A549 (cell line): ENCODE data around the gene RNMT. TPM values are rescaled to one million over a fixed set of nuclear protein-coding genes. Genes with fewer than 3 reads are reported as not detected.

Experiments
- ATAC-seq, 2 experiments: fragments of 200-7000 bp in 1 of 2; fragments of >200 bp in 1 of 2; cut with Nextera tagmentation in 1 of 2; cut with Tn5 transposase in 1 of 2; 3 replicates each; pipeline versions ENCODE4 v1.8.0 to v1.9.1; 2018 to 2020; ENCODE audit warnings: mild to moderate bottlenecking in 1 of 2, moderate library complexity in 1 of 2
- CTCF ChIA-PET: fragments of 300-600 bp; sonication (Branson Sonifier 250); formaldehyde crosslinking; extraction: SDS; loops from one replicate; lab custom pipeline; 2021; ENCODE audit warnings: antibody characterized with exemption, inconsistent platforms; lab: Yijun Ruan, JAX
- POLR2A ChIA-PET: fragments of 350-600 bp; formaldehyde crosslinking; extraction: SDS; loops from one replicate; lab custom pipeline; 2021; ENCODE audit warnings: antibody characterized with exemption, inconsistent platforms; lab: Yijun Ruan, JAX
- DNase-seq, 2 experiments: peaks; one replicate each; pipeline versions ENCODE4 v3.0.0 to v3.0.0-alpha.2; 2011 to 2016; ENCODE audit warnings: low read depth in 1 of 2, low spot score in 1 of 2
- FAIRE-seq: peaks from 2 replicates; lab custom pipeline; 2011; peaks lifted over from hg19 to GRCh38; lab: Jason Lieb, UNC
- H3K27ac ChIP-seq, 2 experiments: fragments of >200 bp; sonication (Bioruptor Twin); formaldehyde crosslinking; 3 replicates each; pipeline ENCODE4 v1.5.1; 2016 to 2017
- H3K4me1 ChIP-seq: fragments of >200 bp; sonication (Bioruptor Twin); formaldehyde crosslinking; 3 replicates; pipeline ENCODE4 v1.6.1; 2016
- H3K4me2 ChIP-seq: fragments of >200 bp; sonication (Bioruptor Twin); formaldehyde crosslinking; 3 replicates; pipeline ENCODE4 v1.6.1; 2016
- H3K4me3 ChIP-seq: fragments of >200 bp; sonication (Bioruptor Twin); formaldehyde crosslinking; 3 replicates; pipeline ENCODE4 v1.5.1; 2016
- H3K9me3 ChIP-seq: fragments of >200 bp; sonication (Bioruptor Twin); formaldehyde crosslinking; 3 replicates; pipeline ENCODE4 v1.6.1; 2016
- ATOH8 ChIP-seq: fragments of 250-450 bp; sonication (Bioruptor Pico); IDR thresholded peaks from 2 replicates; pipeline ENCODE4 v1.5.0; 2020; ENCODE audit warnings: low read depth, mild to moderate bottlenecking, moderate library complexity
- BCL3 ChIP-seq: fragments of >200 bp; sonication (Bioruptor Twin); formaldehyde crosslinking; IDR thresholded peaks from 3 replicates; pipeline ENCODE4 v1.6.1; 2016
- CBX2 ChIP-seq: fragments of 200-600 bp; sonication (generic); IDR thresholded peaks from 2 replicates; pipeline ENCODE4 v1.6.1; 2016; ENCODE audit warnings: low read depth, mild to moderate bottlenecking, borderline replicate concordance
- CEBPB ChIP-seq, 2 experiments: fragments of >200 bp in 1 of 2; sonication (Bioruptor Twin) in 1 of 2; formaldehyde crosslinking in 1 of 2; IDR thresholded peaks; 2 replicates each; pipeline ENCODE4 v1.6.1; 2012 to 2016
- CHD2 ChIP-seq: fragments of 150-350 bp; IDR thresholded peaks from 2 replicates; pipeline ENCODE4 v1.6.1; 2014; ENCODE audit warnings: low read length; ENCODE audit not compliant: partially characterized antibody
- EHMT2 ChIP-seq: fragments of 200-600 bp; sonication (generic); IDR thresholded peaks from 2 replicates; pipeline ENCODE4 v1.6.1; 2016; ENCODE audit warnings: antibody characterized with exemption, low read depth, mild to moderate bottlenecking, moderate library complexity
- ESRRA ChIP-seq: fragments of 150-350 bp; IDR thresholded peaks from 2 replicates; pipeline ENCODE4 v1.6.1; 2014; ENCODE audit warnings: mild to moderate bottlenecking, low read length, borderline replicate concordance
- FOSL2 ChIP-seq, 2 experiments: fragments of 450-650 bp in 1 of 2; fragments of >200 bp in 1 of 2; sonication (Bioruptor Twin) in 1 of 2; formaldehyde crosslinking; IDR thresholded peaks; 2 replicates each; pipeline versions ENCODE4 v1.5.0 to v1.6.1; 2016 to 2020; ENCODE audit warnings: mild to moderate bottlenecking in 1 of 2, moderate library complexity in 1 of 2
- HDAC2 ChIP-seq: fragments of 200-600 bp; sonication (generic); IDR thresholded peaks from 2 replicates; pipeline ENCODE4 v1.6.1; 2016
- HOXB13 ChIP-seq: fragments of 250-450 bp; sonication (Bioruptor Pico); IDR thresholded peaks from 2 replicates; pipeline ENCODE4 v1.5.0; 2020; ENCODE audit warnings: low read depth, mild to moderate bottlenecking, moderate library complexity
- HOXB5 ChIP-seq: fragments of 250-450 bp; sonication (Bioruptor Pico); IDR thresholded peaks from 2 replicates; pipeline ENCODE4 v1.5.0; 2020; ENCODE audit warnings: mild to moderate bottlenecking, moderate library complexity
- KDM5A ChIP-seq: fragments of 200-600 bp; sonication (generic); IDR thresholded peaks from 2 replicates; pipeline ENCODE4 v1.6.1; 2016; ENCODE audit warnings: antibody characterized with exemption, mild to moderate bottlenecking
- MAFK ChIP-seq: fragments of 450-650 bp; IDR thresholded peaks from 2 replicates; pipeline ENCODE4 v1.6.1; 2014; ENCODE audit not compliant: partially characterized antibody
- MAX ChIP-seq: IDR thresholded peaks from 2 replicates; pipeline ENCODE4 v1.6.1; 2012
- NPAS2 ChIP-seq: fragments of 250-450 bp; sonication (Bioruptor Pico); IDR thresholded peaks from 2 replicates; pipeline ENCODE4 v1.8.0; 2022; ENCODE audit warnings: mild to moderate bottlenecking, moderate library complexity, borderline replicate concordance
- RARB ChIP-seq: fragments of 250-450 bp; sonication (Bioruptor Pico); IDR thresholded peaks from 2 replicates; pipeline ENCODE4 v1.8.0; 2021; ENCODE audit warnings: mild to moderate bottlenecking, moderate library complexity
- RFX5 ChIP-seq: fragments of 450-650 bp; IDR thresholded peaks from 2 replicates; pipeline ENCODE4 v1.7.1; 2014; ENCODE audit warnings: antibody characterized with exemption, mild to moderate bottlenecking, moderate library complexity
- SMC3 ChIP-seq: fragments of >200 bp; sonication (Bioruptor Twin); formaldehyde crosslinking; IDR thresholded peaks from 3 replicates; pipeline ENCODE4 v1.6.1; 2018; ENCODE audit warnings: inconsistent platforms
- SREBF2 ChIP-seq: fragments of 450-650 bp; IDR thresholded peaks from 2 replicates; pipeline ENCODE4 v1.6.1; 2014; ENCODE audit warnings: mild to moderate bottlenecking, moderate library complexity
- ZFP36 ChIP-seq: fragments of 450-650 bp; IDR thresholded peaks from 2 replicates; pipeline ENCODE4 v1.6.1; 2014; ENCODE audit warnings: borderline replicate concordance; ENCODE audit not compliant: partially characterized antibody
- ZNF302 ChIP-seq: fragments of 250-450 bp; sonication (Bioruptor Pico); IDR thresholded peaks from 2 replicates; pipeline ENCODE4 v1.9.0; 2021; ENCODE audit warnings: inconsistent platforms, mild to moderate bottlenecking, moderate library complexity
- WGBS: methylation state at CpG from one replicate; pipeline ENCODE4 v1.1.6; 2017; ENCODE audit errors: missing lambda C conversion rate; 5-methylcytosine and 5-hydroxymethylcytosine counted together
- polyA plus RNA-seq, 4 experiments: library from polyadenylated mRNA; depleted of rRNA in 3 of 4; stranded (reverse); fragments of >200 nt; fragmentation: RNase III in 1 of 4; extraction: RNeasy Plus Mini Kit Qiagen cat#74134 plus additional on column Dnase treatment in 1 of 4; gene quantifications; 2 replicates in 3 of 4; 3 replicates in 1 of 4; pipeline ENCODE4 v1.2.3, GENCODE V29; 2011 to 2017

RNMT gene
- polyA plus RNA-seq, 2 of the 4 experiments (the other 2 are of a cell fraction) = 16.7 to 25.5 TPM

GRCh38 chr18:13680612-13681011, 45.9 kb upstream of the RNMT start:
- Histone ChIP-seq H3K4me1 (no peaks in the 10 kb centered on the region), H3K4me2 (no peak overlapping the region), H3K9me3 (no peaks in the 10 kb centered on the region), H3K27ac (no peak overlapping the region), H3K4me3 (no peak overlapping the region)
- ChIA-PET POLR2A (no interaction called here), CTCF (no interaction called here)
- TF ChIP-seq ESRRA (no peak), HDAC2 (no peak), KDM5A (no peak)
- FAIRE-seq = no peak
- 40% methylated on average over 5 of the region's 5 CpGs for WGBS
- ATAC-seq = peak; percentile 71 to 83; a peak in 5 of 6 replicates
- peak; percentile 7 to 38 for DNase-seq

- CTCF ChIA-PET = interaction anchor here (0.8 kb wide), 1 partner anchor 32 kb away, joined by 3 read pairs; no protein-coding TSS in a partner anchor
- Histone ChIP-seq H3K4me1 (no peaks in the 10 kb centered on the region), H3K4me2 (no peak overlapping the region), H3K4me3 (no peak overlapping the region), H3K9me3 (no peaks in the 10 kb centered on the region), H3K27ac (no peak overlapping the region)
- 88% methylated on average over 6 of the region's 6 CpGs for WGBS
- no peak for FAIRE-seq
- no peak for ATAC-seq
- POLR2A ChIA-PET = no interaction called here
- no peak for DNase-seq
- TF ChIP-seq NPAS2 (CRISPR knock-in tag) (no peak), ZFP36 (no peak)
Measured at GRCh38 chr18:13681701-13682100, 44.8 kb upstream of the RNMT start.

- H3K27ac ChIP-seq = no peak overlapping the region
- ChIA-PET CTCF (no interaction called here), POLR2A (no interaction called here)
- ATAC-seq = no peak
- 92% methylated on average over 4 of the region's 4 CpGs for WGBS
- no peak overlapping the region for H3K4me2 ChIP-seq
- TF ChIP-seq RFX5 (no peak), KDM5A (no peak), SREBF2 (no peak), HOXB13 (CRISPR knock-in tag) (no peak), EHMT2 (no peak), BCL3 (no peak), ATOH8 (CRISPR knock-in tag) (no peak), SMC3 (no peak), ZNF302 (no peak), FOSL2 (IDR thresholded peaks at IDR 0.05) (no peak), FOSL2 (CRISPR knock-in tag; IDR thresholded peaks at IDR 0.05) (no peak), HDAC2 (no peak), CEBPB (IDR thresholded peaks at IDR 0.05) (no peak), ZFP36 (no peak), CBX2 (no peak), MAFK (no peak), CHD2 (no peak), MAX (no peak), HOXB5 (CRISPR knock-in tag) (no peak), RARB (no peak)
- no peak for FAIRE-seq
- H3K9me3 ChIP-seq = no peaks in the 10 kb centered on the region
- no peak for DNase-seq
- no peaks in the 10 kb centered on the region for H3K4me1 ChIP-seq
- H3K4me3 ChIP-seq = no peak overlapping the region
Measured at GRCh38 chr18:13684546-13684945, 41.9 kb upstream of the RNMT start.
